Cardiac fibroblast (primary cell): ENCODE results near the gene PRRC2B.
A peak's percentile ranks its signal among the peaks of the same experiment; 100 is the strongest.
"Not testable (repeated sequence)": the region's sequence is repeated elsewhere in the genome, so short reads cannot be mapped to it uniquely, and the experiment has no call there.

Experiments used
- DNase-seq, 2 donors: peaks; one replicate each; pipeline versions ENCODE4 v3.0.0 to v3.0.0-alpha.2; 2010; ENCODE audit warnings: low read depth in 2 of 2
- H3K4me3 ChIP-seq, 2 donors: replicated peaks in 1 of 2; 1 replicate in 1 of 2; 2 replicates in 1 of 2; pipeline ENCODE4 v1.5.1; 2011; ENCODE audit warnings: low read depth in 2 of 2, low read length in 2 of 2, mild to moderate bottlenecking in 2 of 2, moderate library complexity in 1 of 2
- TF ChIP-seq, protein P1 (sequence below): IDR thresholded peaks from one replicate; pipeline ENCODE4 v1.5.1; 2011; ENCODE audit warnings: low read depth, mild to moderate bottlenecking, low read length, inconsistent platforms

The PRRC2B gene

DNA sequence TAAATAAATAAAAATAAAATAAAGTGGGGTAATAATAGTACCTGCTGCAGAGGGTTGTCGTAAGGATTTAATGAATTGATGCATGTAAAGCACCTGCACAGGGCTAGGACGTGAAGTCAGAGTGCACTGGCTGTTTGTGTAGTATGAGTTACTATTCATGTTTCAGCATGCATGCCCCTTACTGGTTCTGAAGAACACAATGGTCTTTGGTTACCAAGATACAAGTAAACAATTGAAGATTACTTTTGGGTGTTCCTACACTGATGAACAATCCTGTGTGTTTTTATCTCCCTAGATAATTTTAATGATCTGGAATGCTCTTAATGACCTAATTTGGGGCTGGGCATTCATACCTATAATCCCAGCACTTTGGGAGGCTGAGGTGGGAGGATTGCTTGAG lies 23.2 kb upstream of the PRRC2B start:
- DNase-seq: no peak
- no peak overlapping the region for H3K4me3 ChIP-seq
- TF ChIP-seq, protein P1, sequence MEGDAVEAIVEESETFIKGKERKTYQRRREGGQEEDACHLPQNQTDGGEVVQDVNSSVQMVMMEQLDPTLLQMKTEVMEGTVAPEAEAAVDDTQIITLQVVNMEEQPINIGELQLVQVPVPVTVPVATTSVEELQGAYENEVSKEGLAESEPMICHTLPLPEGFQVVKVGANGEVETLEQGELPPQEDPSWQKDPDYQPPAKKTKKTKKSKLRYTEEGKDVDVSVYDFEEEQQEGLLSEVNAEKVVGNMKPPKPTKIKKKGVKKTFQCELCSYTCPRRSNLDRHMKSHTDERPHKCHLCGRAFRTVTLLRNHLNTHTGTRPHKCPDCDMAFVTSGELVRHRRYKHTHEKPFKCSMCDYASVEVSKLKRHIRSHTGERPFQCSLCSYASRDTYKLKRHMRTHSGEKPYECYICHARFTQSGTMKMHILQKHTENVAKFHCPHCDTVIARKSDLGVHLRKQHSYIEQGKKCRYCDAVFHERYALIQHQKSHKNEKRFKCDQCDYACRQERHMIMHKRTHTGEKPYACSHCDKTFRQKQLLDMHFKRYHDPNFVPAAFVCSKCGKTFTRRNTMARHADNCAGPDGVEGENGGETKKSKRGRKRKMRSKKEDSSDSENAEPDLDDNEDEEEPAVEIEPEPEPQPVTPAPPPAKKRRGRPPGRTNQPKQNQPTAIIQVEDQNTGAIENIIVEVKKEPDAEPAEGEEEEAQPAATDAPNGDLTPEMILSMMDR: no peak

DNA sequence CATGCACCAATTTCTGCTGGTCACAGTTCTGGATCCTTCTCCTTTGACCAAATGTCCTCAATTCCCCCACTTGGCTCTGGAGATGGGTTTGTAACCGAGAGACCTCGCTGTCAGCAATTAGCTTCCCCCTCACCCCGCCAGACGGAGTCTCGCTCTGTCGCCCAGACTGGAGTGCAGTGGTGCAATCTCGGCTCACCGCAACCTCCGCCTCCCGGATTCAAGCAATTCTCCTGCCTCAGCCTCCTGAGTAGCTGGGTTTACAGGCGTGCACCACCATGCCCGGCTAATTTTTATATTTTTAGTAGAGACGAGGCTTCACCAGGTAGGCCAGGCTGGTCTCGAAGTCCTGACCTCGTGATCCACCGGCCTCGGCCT lies 21.3 kb upstream of the PRRC2B start:
- peak overlapping the region; percentile 54 to 76 for H3K4me3 ChIP-seq
- not testable (repeated sequence) for DNase-seq

DNA sequence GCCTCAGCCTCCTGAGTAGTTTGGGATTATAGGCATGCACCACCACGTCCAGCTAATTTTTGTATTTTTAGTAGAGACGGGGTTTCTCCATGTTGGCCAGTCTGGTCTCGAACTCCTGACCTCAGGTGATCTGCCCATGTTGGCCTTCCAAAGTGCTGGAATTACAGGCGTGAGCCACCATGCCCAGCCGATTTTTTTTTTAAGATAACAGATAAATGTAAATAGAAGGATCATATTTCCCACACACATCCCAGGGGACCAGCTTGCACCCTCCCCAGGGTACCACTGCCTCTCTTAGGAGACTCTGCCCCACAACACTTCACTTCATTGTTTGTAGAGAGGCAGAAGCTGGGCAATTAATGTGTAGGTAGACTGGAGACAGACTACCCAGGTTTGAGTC lies 19.2 kb upstream of the PRRC2B start:
- H3K4me3 ChIP-seq, DNase-seq: not testable (repeated sequence)

DNA sequence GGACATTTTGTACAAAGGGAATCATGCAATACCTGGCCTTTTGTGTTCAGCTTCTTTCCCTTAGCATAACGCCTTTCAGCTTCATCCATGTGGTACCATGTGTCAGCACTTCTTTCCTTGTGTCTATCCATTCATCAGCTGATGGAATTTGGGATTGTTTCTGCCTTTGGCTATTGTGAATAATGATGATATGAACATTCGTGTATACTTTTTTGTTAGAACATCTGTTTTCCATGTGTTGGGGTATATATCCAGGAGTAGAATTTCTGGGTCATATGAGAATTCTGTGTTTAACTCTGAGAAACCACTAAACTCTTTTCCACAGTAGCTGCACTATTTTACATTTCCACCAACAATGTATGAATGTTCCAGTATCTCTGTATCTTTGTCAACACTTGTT lies 14.8 kb upstream of the PRRC2B start:
- TF ChIP-seq, protein P1: no peak
- H3K4me3 ChIP-seq: no peak overlapping the region
- no peak for DNase-seq

DNA sequence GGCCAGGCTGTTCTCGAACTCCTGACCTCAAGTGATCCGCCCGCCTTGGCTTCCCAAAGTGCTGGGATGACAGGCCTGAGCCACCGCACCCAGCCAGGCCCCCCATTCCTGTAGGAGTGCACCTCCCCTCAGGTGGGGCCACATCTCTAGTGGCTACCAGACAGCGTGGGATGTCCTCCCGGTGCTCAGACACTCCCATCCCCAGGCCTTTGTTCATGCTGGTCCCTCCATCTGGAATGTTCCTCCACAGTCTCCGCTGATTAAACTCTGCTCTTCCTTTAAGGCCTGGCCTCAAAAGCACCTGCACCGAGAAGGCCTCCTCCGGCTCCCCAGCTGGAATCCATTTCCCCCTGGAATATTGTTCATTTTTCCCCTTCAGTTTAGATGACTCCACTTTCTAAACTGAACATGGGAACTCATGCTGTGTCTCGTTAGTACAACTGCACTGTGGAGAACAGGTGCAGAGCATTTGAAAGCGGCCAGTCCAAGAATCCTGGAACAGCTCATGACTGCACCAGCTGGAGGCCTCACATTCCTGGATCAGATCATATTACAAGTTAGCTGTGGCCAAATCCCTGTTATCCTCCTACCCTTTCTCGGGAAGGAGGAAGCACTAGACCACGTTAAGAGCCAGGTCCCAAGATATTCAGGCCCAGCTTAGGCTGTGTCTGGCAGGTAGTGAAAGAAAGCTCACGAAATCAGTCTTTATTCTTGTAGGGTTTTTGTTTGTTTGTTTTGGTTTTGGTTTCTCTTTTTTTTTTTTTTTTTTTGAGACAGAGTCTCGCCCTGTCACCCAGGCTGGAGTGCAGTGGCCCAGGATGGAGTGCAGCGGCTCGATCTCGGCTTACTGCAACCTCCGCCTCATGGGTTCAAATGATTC lies 10.8 kb upstream of the PRRC2B start:
- TF ChIP-seq, protein P1: no peak
- no peak overlapping the region for H3K4me3 ChIP-seq
- peak; percentile 66 to 84 for DNase-seq

DNA sequence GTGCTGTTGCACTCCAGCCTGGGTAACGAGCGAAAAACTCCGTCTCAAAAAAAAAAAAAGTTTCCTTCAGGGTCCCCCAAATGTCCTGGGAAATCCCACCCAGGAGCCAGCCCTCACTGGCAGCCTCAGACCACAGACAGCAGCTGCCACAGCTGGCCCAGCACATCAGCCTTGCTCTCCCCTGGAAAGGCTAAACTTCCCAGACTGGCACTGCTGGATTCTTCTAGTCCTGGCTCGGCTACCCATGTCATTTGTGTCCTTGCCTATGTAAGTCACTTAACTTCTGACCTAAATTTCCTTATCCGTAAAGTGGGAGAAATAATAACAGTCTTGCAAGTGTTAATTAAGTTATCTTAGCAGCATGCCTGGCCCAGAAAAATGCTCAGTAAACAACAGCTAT lies 8.6 kb upstream of the PRRC2B start:
- H3K4me3 ChIP-seq: no peak overlapping the region
- TF ChIP-seq, protein P1: no peak
- no peak for DNase-seq

DNA sequence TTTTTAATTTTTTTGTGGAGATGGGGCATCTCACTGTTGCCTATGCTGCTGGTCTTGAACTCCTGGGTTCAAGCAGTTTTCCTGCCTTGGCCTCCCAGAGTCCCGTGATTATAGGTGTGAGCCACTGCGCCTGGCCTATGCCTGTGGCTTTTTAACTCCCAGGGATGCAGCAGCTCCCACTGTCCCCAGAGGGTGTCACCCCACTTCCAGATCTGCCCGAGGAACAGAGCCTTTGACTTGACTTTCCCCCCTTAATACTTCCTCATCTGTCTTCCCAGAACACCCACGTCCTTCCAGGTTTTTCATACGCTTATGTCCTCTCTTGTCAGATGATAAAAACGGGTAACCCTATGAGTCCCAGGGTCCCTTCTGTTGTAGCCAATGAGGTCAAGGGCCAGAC lies 7.6 kb upstream of the PRRC2B start:
- no peak overlapping the region for H3K4me3 ChIP-seq
- TF ChIP-seq, protein P1: no peak
- no peak for DNase-seq

DNA sequence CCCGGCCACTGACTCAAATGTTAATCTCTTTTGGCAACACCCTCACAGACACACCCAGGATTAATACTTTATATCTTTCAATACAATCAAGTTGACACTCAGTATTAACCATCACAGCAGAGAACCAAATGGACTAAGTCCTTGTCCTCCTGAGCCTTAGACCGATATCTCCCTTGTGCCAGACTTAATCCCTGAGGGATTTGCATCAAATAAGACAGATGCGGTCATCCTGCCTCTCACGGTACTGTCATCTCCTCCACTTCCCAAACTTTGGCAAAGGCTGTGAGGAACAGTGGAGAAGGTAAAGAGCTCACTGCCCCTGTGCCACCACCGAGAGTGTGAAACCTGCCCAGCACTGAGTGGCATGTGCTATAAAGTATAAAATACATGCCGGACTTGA lies 6.5 kb upstream of the PRRC2B start:
- TF ChIP-seq, protein P1: no peak
- H3K4me3 ChIP-seq: no peak overlapping the region

More for the DNA sequence above, 6.5 kb upstream of the PRRC2B start:
- no peak for DNase-seq
